ENCODE data around the gene GPC5. TPM values are rescaled to one million over a fixed set of nuclear protein-coding genes. Genes with fewer than 3 reads are reported as not detected.

Gene GPC5
- total RNA-seq, 1 experiment from 2014 or later, result 0.15 TPM

GRCh38 chr13:92403606-92404005, 1005.2 kb downstream of the GPC5 start:
- no peaks in the 10 kb centered on the region for H3K27me3 Mint-ChIP-seq (ENCODE audit: low read depth)
- WGBS (ENCODE audit: extremely low coverage, insufficient read length, low lambda C conversion rate), result no CpG with 5 or more reads among the region's 3 CpGs
- no peaks in the 10 kb centered on the region for H3K9me3 ChIP-seq (ENCODE audit: control insufficient read depth, low read depth, low read length)

More at GRCh38 chr13:92403606-92404005, 1005.2 kb downstream of the GPC5 start:
- H3T11ph ChIP-seq (ENCODE audit: low read length), result no peak overlapping the region
- no peaks in the 10 kb centered on the region for H4K20me1 ChIP-seq (ENCODE audit: control insufficient read depth, insufficient read depth, insufficient read length)
- no peaks in the 10 kb centered on the region for H3K79me1 ChIP-seq (ENCODE audit: insufficient read depth, low read depth, low read length, poor library complexity, severe bottlenecking)
- no peak overlapping the region for H3K14ac ChIP-seq (ENCODE audit: insufficient read depth, low read length)
- H4K8ac ChIP-seq (replicated peaks; ENCODE audit: insufficient read length, low read depth, low read length), result no peak overlapping the region
- no peaks in the 10 kb centered on the region for H3K27me3 ChIP-seq (ENCODE audit: insufficient read depth, low read length)
- Mint-ChIP-seq H3K4me3 (no peak overlapping the region), H3K9me3 (no peaks in the 10 kb centered on the region), H3K36me3 (ENCODE audit: insufficient read depth in 1 of 3, low read depth in 3 of 3) (no peaks in the 10 kb centered on the region), H3K4me1 (no peaks in the 10 kb centered on the region), H3K27ac (no peak overlapping the region)
- no peak overlapping the region for H3K56ac ChIP-seq (ENCODE audit: insufficient read length, low read depth, low read length)
- no peak overlapping the region for H4K91ac ChIP-seq (ENCODE audit: insufficient read length, low read depth, low read length)
- no peak overlapping the region for H3K27ac ChIP-seq (ENCODE audit: insufficient read length, low read depth, low read length)
- no peak overlapping the region for H2BK20ac ChIP-seq (ENCODE audit: low read depth, low read length, poor library complexity, severe bottlenecking)
- no peak overlapping the region for H2AFZ ChIP-seq (ENCODE audit: low read length)
- H3K9ac ChIP-seq (ENCODE audit: extremely low read depth, insufficient read length, low read length), result no peak overlapping the region
- H2BK120ac ChIP-seq (ENCODE audit: low read depth, low read length, poor library complexity, severe bottlenecking), result no peak overlapping the region
- no peak overlapping the region for H3K4ac ChIP-seq (ENCODE audit: low read depth, low read length)
- H2BK5ac ChIP-seq (ENCODE audit: insufficient read length, low read length), result no peak overlapping the region
- no peak for TF ChIP-seq CTCF (conservative IDR thresholded peaks at IDR 0.05)
- no peak for DNase-seq
- H3K4me1 ChIP-seq (ENCODE audit: insufficient read depth, low read length), result no peaks in the 10 kb centered on the region
- H2BK15ac ChIP-seq (ENCODE audit: low read depth, low read length), result no peak overlapping the region
- no peak overlapping the region for H2BK12ac ChIP-seq (ENCODE audit: insufficient read length, low read depth, low read length)
- no peak overlapping the region for H2AK5ac ChIP-seq (ENCODE audit: insufficient read length, low read length)
- H4K5ac ChIP-seq (ENCODE audit: insufficient read length, low read depth, low read length), result no peak overlapping the region
- H3K23ac ChIP-seq (ENCODE audit: insufficient read length, low read depth, low read length), result no peak overlapping the region
- no peak overlapping the region for H3K18ac ChIP-seq (ENCODE audit: insufficient read length, low read depth, low read length)
- H3K79me2 ChIP-seq (ENCODE audit: insufficient read depth, low read length), result no peaks in the 10 kb centered on the region
- H3K23me2 ChIP-seq (ENCODE audit: insufficient read length, low read depth, low read length, poor library complexity, severe bottlenecking), result no peaks in the 10 kb centered on the region
- no peak overlapping the region for H3K4me2 ChIP-seq (ENCODE audit: insufficient read depth, insufficient read length, low read length)

Data from H9 (cell line).